NK-92 (cell line): ENCODE results near the gene XXYLT1.

ENCODE experiments used
- DNase-seq: peaks from one replicate; lab custom pipeline; 2025; ENCODE audit not compliant: unreplicated experiment; lab: John Stamatoyannopoulos, UW

XXYLT1 gene

GRCh38 chr3:195137638-195138588 lies 133.0 kb downstream of the XXYLT1 start:
- no peak for DNase-seq

GRCh38 chr3:195135917-195136316 lies 135.0 kb downstream of the XXYLT1 start:
- no peak for DNase-seq

- DNase-seq = no peak
These were observed 136.5 kb downstream of the XXYLT1 start for GRCh38 chr3:195134431-195134830.

- DNase-seq = no peak
These were observed 137.5 kb downstream of the XXYLT1 start for GRCh38 chr3:195133462-195133861.

- DNase-seq = no peak
These were observed 137.9 kb downstream of the XXYLT1 start for GRCh38 chr3:195133013-195133412.

GRCh38 chr3:195131176-195131575 lies 139.8 kb downstream of the XXYLT1 start:
- no peak for DNase-seq

GRCh38 chr3:195129644-195130492 lies 141.1 kb downstream of the XXYLT1 start:
- no peak for DNase-seq

GRCh38 chr3:195129072-195129643 lies 141.8 kb downstream of the XXYLT1 start:
- no peak for DNase-seq

GRCh38 chr3:195128255-195129071 lies 142.5 kb downstream of the XXYLT1 start:
- DNase-seq = no peak

- no peak for DNase-seq
These were observed 144.8 kb downstream of the XXYLT1 start for GRCh38 chr3:195126056-195126605.

- DNase-seq = no peak
These were observed 145.3 kb downstream of the XXYLT1 start for GRCh38 chr3:195125646-195126045.

DNA sequence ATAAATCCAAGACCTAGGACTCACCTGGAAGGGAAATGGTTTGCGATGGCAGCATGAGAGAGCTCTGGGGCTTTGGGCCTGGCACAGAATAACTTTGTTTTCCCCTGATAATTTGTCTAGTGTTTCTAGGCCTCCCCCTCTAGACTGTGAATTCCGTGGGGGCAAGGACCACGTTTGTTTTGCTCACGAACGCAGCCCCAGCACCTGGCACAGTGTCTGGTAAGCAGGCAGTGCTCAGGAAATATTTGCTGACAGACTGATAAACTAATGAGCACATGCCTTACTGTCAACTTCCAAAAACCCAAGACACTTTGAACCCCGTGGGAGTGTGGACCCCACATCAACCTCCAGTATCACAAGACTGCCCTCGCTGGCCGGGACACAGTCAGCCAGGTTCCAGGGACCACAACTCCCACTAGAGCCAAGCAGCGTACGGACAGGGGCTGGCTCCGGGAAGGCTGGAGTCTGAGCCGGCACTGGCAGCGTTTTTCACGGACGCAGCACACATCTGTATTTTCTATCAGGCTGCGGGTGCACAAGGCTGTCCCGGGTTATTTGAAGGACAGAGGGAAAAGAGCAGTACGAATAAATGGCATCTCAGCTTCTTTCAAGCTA lies 146.5 kb downstream of the XXYLT1 start:
- DNase-seq = no peak

DNA sequence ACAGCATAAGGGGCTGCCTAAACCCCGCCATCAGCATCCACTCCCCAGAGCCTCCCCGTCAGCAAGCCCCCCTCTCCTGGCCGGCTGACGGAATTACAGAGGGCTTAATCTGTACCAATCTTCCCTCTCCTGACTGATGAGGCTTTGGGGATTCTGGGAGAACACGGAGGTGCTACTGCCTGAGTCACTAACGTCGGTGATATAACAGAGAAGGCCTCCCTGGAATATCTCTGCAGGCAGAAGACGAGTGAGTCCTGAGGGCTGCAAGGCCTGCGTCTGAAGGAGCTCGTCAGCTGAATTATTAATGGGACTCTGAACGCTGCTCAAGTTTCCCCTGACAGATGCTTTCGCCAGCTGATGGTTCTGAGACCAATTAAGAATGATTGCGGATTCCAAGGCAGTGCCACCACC lies 147.7 kb downstream of the XXYLT1 start:
- no peak for DNase-seq

DNA sequence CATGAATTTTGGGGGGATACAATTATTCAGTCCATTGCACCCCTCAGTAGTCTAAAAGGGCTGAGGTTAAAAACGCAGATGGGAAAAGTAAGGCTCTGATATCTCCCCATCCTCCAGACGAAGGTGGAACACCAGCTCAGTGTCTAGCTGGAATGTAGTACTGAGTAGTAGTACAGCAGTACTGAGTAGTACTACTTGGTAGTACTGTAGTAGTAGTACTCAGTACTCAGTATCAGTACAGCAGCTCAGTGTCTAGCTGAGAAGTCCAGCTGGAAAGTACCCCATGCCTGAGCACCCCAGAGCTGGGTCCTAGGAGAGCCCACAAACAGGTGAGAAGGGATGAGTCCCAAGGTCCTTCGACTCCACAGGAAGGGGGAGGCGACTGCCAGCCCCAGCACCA lies 148.7 kb downstream of the XXYLT1 start:
- no peak for DNase-seq

GRCh38 chr3:195120267-195120601 lies 150.7 kb downstream of the XXYLT1 start:
- no peak for DNase-seq

GRCh38 chr3:195119461-195120266 lies 151.3 kb downstream of the XXYLT1 start:
- no peak for DNase-seq

GRCh38 chr3:195118671-195119070 lies 152.3 kb downstream of the XXYLT1 start:
- no peak for DNase-seq

- no peak for DNase-seq
These were observed 152.9 kb downstream of the XXYLT1 start for GRCh38 chr3:195117978-195118581.
